Endothelial cell of umbilical vein (primary cell): ENCODE data around the gene CTSZ. TPM values are rescaled to one million over a fixed set of nuclear protein-coding genes. Genes with fewer than 3 reads are reported as not detected.

Experiments used
- BruUV-seq: library from RNA; stranded (reverse); fragments of 400-500 nt; replicated peaks from 2 replicates; lab custom pipeline; 2021; lab: Mats Ljungman, UMichigan
- CTCF ChIA-PET: fragments of 300-600, 350-600 bp; sonication (Branson Sonifier 250); formaldehyde crosslinking; loops from one replicate; lab custom pipeline; 2021; ENCODE audit warnings: antibody characterized with exemption, inconsistent platforms; lab: Charles Lee
- POLR2A ChIA-PET: fragments of 300-600, 350-600 bp; sonication (Branson Sonifier 250); formaldehyde crosslinking; loops from one replicate; lab custom pipeline; 2021; ENCODE audit warnings: antibody characterized with exemption, inconsistent platforms; lab: Charles Lee
- DNase-seq: peaks from one replicate; pipeline ENCODE4 v3.0.0-alpha.2; 2011; ENCODE audit warnings: low read depth, low spot score
- FAIRE-seq: peaks from 2 replicates; lab custom pipeline; 2011; peaks lifted over from hg19 to GRCh38; lab: Jason Lieb, UNC
- H2AFZ ChIP-seq: 2 replicates; pipeline ENCODE4 v1.6.0; 2012; ENCODE audit warnings: low read depth, low read length, control low read depth, inconsistent platforms
- H3K27ac ChIP-seq: 2 replicates; pipeline ENCODE4 v1.5.1; 2011; ENCODE audit warnings: low read depth, mild to moderate bottlenecking, control low read depth, low read length, moderate library complexity; ENCODE audit not compliant: insufficient read depth
- H3K27me3 ChIP-seq, 2 experiments: 2 replicates each; pipeline versions ENCODE4 v1.6.0 to v1.6.1; 2011; ENCODE audit warnings: low read length in 2 of 2, mixed read lengths in 1 of 2; ENCODE audit not compliant: control insufficient read depth in 2 of 2, insufficient read depth in 2 of 2
- H3K36me3 ChIP-seq, 2 experiments: 2 replicates in 1 of 2; 3 replicates in 1 of 2; pipeline ENCODE4 v1.5.1; 2011; ENCODE audit warnings: low read length in 2 of 2, mild to moderate bottlenecking in 1 of 2, moderate library complexity in 1 of 2; ENCODE audit not compliant: control insufficient read depth in 2 of 2, insufficient read depth in 2 of 2; ENCODE audit errors: extremely low read depth in 1 of 2
- H3K4me1 ChIP-seq: 3 replicates; pipeline ENCODE4 v1.5.1; 2011; ENCODE audit warnings: mild to moderate bottlenecking, low read length; ENCODE audit not compliant: control insufficient read depth, insufficient read depth; ENCODE audit errors: extremely low read depth
- H3K4me2 ChIP-seq: 2 replicates; pipeline ENCODE4 v1.6.1; 2011; ENCODE audit warnings: low read length, control low read depth, mixed read lengths; ENCODE audit not compliant: insufficient read depth
- H3K4me3 ChIP-seq, 3 experiments: fragments of 200-600 bp in 1 of 3; sonication (generic), shearing (Covaris generic) in 1 of 3; replicated peaks in 1 of 3; 2 replicates each; pipeline ENCODE4 v1.5.1; 2011 to 2016; ENCODE audit warnings: control low read depth in 3 of 3, low read length in 3 of 3, mild to moderate bottlenecking in 2 of 3, inconsistent platforms in 1 of 3, low read depth in 1 of 3, moderate library complexity in 1 of 3; ENCODE audit not compliant: insufficient read depth in 1 of 3
- H3K79me2 ChIP-seq: 2 replicates; pipeline ENCODE4 v1.6.0; 2012; ENCODE audit warnings: low read length, inconsistent platforms; ENCODE audit not compliant: control insufficient read depth, insufficient read depth
- H3K9ac ChIP-seq: replicated peaks from 2 replicates; pipeline ENCODE3; 2011; ENCODE audit warnings: low read length, control low read depth; ENCODE audit not compliant: insufficient read depth; ENCODE audit errors: extremely low read depth
- H3K9me1 ChIP-seq: replicated peaks from 3 replicates; pipeline ENCODE4 v1.6.0; 2011; ENCODE audit warnings: mild to moderate bottlenecking, low read length; ENCODE audit not compliant: control insufficient read depth, insufficient read depth; ENCODE audit errors: extremely low read depth
- H3K9me3 ChIP-seq: replicated peaks from 2 replicates; pipeline ENCODE4 v1.5.1; 2012; ENCODE audit warnings: low read length, inconsistent platforms; ENCODE audit not compliant: control insufficient read depth, insufficient read depth
- H4K20me1 ChIP-seq: replicated peaks from 2 replicates; pipeline ENCODE3; 2011; ENCODE audit warnings: mild to moderate bottlenecking, low read length; ENCODE audit not compliant: control insufficient read depth, insufficient read depth; ENCODE audit errors: extremely low read depth
- CTCF ChIP-seq, 2 donors: IDR thresholded peaks; 1 replicate in 1 of 2; 2 replicates in 1 of 2; pipeline ENCODE4 v1.5.1; 2011; ENCODE audit warnings: low read length in 2 of 2, mild to moderate bottlenecking in 2 of 2, moderate library complexity in 2 of 2, control low read depth in 1 of 2, inconsistent platforms in 1 of 2, low read depth in 1 of 2; ENCODE audit not compliant: insufficient read depth in 1 of 2; ENCODE audit errors: extremely low read depth in 1 of 2
- EZH2 ChIP-seq: IDR thresholded peaks from 2 replicates; pipeline ENCODE4 v1.6.1; 2012; ENCODE audit warnings: borderline replicate concordance, low read depth, mild to moderate bottlenecking, moderate library complexity, low read length, inconsistent platforms; ENCODE audit not compliant: severe bottlenecking
- FOS ChIP-seq: IDR thresholded peaks from 2 replicates; pipeline ENCODE4 v1.6.1; 2011; ENCODE audit warnings: mild to moderate bottlenecking, low read length, moderate library complexity, borderline replicate concordance; ENCODE audit not compliant: insufficient read depth
- GATA2 ChIP-seq: IDR thresholded peaks from 2 replicates; pipeline ENCODE4 v1.7.0; 2011; ENCODE audit warnings: low read depth, mild to moderate bottlenecking, moderate library complexity, mixed read lengths, low read length; ENCODE audit not compliant: insufficient read length, insufficient read depth
- JUN ChIP-seq: IDR thresholded peaks from 2 replicates; pipeline ENCODE4 v1.6.1; 2011; ENCODE audit warnings: borderline replicate concordance, low read depth; ENCODE audit not compliant: insufficient read length, insufficient read depth
- MAX ChIP-seq: IDR thresholded peaks from 2 replicates; pipeline ENCODE4 v1.6.1; 2011; ENCODE audit not compliant: insufficient read depth, insufficient read length
- MYC ChIP-seq: IDR thresholded peaks from one replicate; pipeline ENCODE4 v1.6.1; 2011; ENCODE audit warnings: mild to moderate bottlenecking, low read depth, low read length
- POLR2A ChIP-seq: IDR thresholded peaks from 2 replicates; pipeline ENCODE4 v1.6.1; 2012; ENCODE audit warnings: low read depth, mild to moderate bottlenecking, control low read depth, low read length
- POLR2AphosphoS5 ChIP-seq: IDR thresholded peaks from 2 replicates; pipeline ENCODE4 v1.6.1; 2012; ENCODE audit warnings: low read depth, mild to moderate bottlenecking, control low read depth, low read length, moderate library complexity; ENCODE audit not compliant: insufficient read depth
- dilution Hi-C: fragments of 300-500 bp; cut with MboI; formaldehyde crosslinking; loops from one replicate; pipeline ENCODE4 v1.15.0; 2019; ENCODE audit warnings: low sequenced_read_pairs; ENCODE audit not compliant: extremely low pct_ligation_motif_present
- intact Hi-C: fragments of 100-400 bp; cut with micrococcal nuclease; formaldehyde crosslinking; loops from one replicate; pipeline ENCODE4 v1.10.0; 2022
- polyA plus RNA-seq, 4 experiments: library from polyadenylated mRNA; depleted of rRNA in 3 of 4; stranded (reverse) in 3 of 4; unstranded in 1 of 4; fragments of >200 nt; gene quantifications; 2 replicates each; pipeline versions ENCODE4 v1.2.1 to v1.2.3, GENCODE V29; 2011 to 2012; ENCODE audit warnings: missing spikeins in 1 of 4
- total RNA-seq: library from RNA; stranded (reverse); gene quantifications from 2 replicates; pipeline ENCODE4 v1.2.3, GENCODE V29; 2021

Gene CTSZ
- total and polyA plus RNA-seq, 2 donors (not counting 3 experiments of a cell fraction or from before 2014, with no cell fraction given), result 304 to 387 TPM

- BruUV-seq, result no TSS peak
- ChIA-PET CTCF (no interaction called here), POLR2A (no interaction called here)
- no peaks in the 10 kb centered on the region for H4K20me1 ChIP-seq
- H3K9ac ChIP-seq, result no peak overlapping the region
- H2AFZ ChIP-seq, result no peak overlapping the region
- no peak overlapping the region for H3K4me2 ChIP-seq
- no peak for FAIRE-seq
- no peaks in the 10 kb centered on the region for H3K9me1 ChIP-seq
- H3K4me3 ChIP-seq, result no peak overlapping the region
- H3K27ac ChIP-seq, result no peak overlapping the region
- no peak for DNase-seq
- no peaks in the 10 kb centered on the region for H3K4me1 ChIP-seq
- H3K27me3 ChIP-seq, result peaks cover 2% of the 10 kb centered on the region in 2 experiments
- H3K36me3 ChIP-seq, result no peaks in the 10 kb centered on the region
- intact Hi-C loops (no loop called here), dilution Hi-C loops (no loop called here)
- TF ChIP-seq MAX (no peak), POLR2A (no peak), CTCF (IDR thresholded peaks at IDR 0.05; ENCODE audit: extremely low read depth in 1 of 2, insufficient read depth in 1 of 2, low read depth in 1 of 2, low read length in 2 of 2) (no peak), EZH2 (no peak), JUN (no peak), MYC (no peak), POLR2AphosphoS5 (no peak), GATA2 (no peak), FOS (no peak)
- H3K79me2 ChIP-seq, result no peaks in the 10 kb centered on the region
- H3K9me3 ChIP-seq, result no peaks in the 10 kb centered on the region
These were observed 39.2 kb downstream of the CTSZ start for GRCh38 chr20:58967652-58968429.
